H1 (cell line): ENCODE data around the gene HLA-A.

ENCODE experiments used
- CEBPB ChIP-seq: IDR thresholded peaks from 2 replicates; pipeline ENCODE4 v1.6.1; 2012; ENCODE audit warnings: low read depth, low read length
- CHD2 ChIP-seq: IDR thresholded peaks from 2 replicates; pipeline ENCODE4 v1.6.1; 2012; ENCODE audit warnings: low read length, improper control_type of control experiment
- CREB1 ChIP-seq: IDR thresholded peaks from 2 replicates; pipeline ENCODE4 v1.6.1; 2012; ENCODE audit warnings: inconsistent platforms
- CTBP2 ChIP-seq: IDR thresholded peaks from 2 replicates; pipeline ENCODE4 v1.7.0; 2011; ENCODE audit warnings: borderline replicate concordance, mild to moderate bottlenecking, moderate library complexity, mixed read lengths, low read length; ENCODE audit not compliant: insufficient read depth, insufficient read length
- CTCF ChIP-seq, 3 experiments: IDR thresholded peaks; 1 replicate in 2 of 3; 2 replicates in 1 of 3; pipeline versions ENCODE4 v1.5.1 to v1.6.1; 2011; ENCODE audit warnings: low read length in 3 of 3, mild to moderate bottlenecking in 3 of 3, inconsistent platforms in 2 of 3, low read depth in 1 of 3, moderate library complexity in 1 of 3; ENCODE audit not compliant: insufficient read depth in 1 of 3; ENCODE audit errors: control extremely low read depth in 1 of 3
- EP300 ChIP-seq, 2 experiments: IDR thresholded peaks; 1 replicate in 1 of 2; 2 replicates in 1 of 2; pipeline ENCODE4 v1.6.1; 2011 to 2012; ENCODE audit warnings: low read depth in 2 of 2, low read length in 2 of 2, mild to moderate bottlenecking in 2 of 2, borderline replicate concordance in 1 of 2, inconsistent platforms in 1 of 2, moderate library complexity in 1 of 2
- GTF2F1 ChIP-seq: IDR thresholded peaks from 2 replicates; pipeline ENCODE4 v1.6.1; 2012; ENCODE audit warnings: low read depth, low read length, improper control_type of control experiment, borderline replicate concordance
- NRF1 ChIP-seq: IDR thresholded peaks from 2 replicates; pipeline ENCODE4 v1.6.1; 2011; ENCODE audit warnings: mild to moderate bottlenecking, low read depth, low read length, improper control_type of control experiment
- POLR2A ChIP-seq, 2 experiments: IDR thresholded peaks; 1 replicate in 1 of 2; 2 replicates in 1 of 2; pipeline ENCODE4 v1.6.1; 2011; ENCODE audit warnings: low read depth in 2 of 2, low read length in 2 of 2, mild to moderate bottlenecking in 2 of 2; ENCODE audit errors: control extremely low read depth in 1 of 2
- POLR2AphosphoS5 ChIP-seq: IDR thresholded peaks from 2 replicates; pipeline ENCODE4 v1.6.1; 2011; ENCODE audit warnings: low read depth, low read length
- SP1 ChIP-seq: IDR thresholded peaks from 2 replicates; pipeline ENCODE4 v1.6.1; 2011; ENCODE audit warnings: low read depth, low read length
- TAF1 ChIP-seq: IDR thresholded peaks from 2 replicates; pipeline ENCODE4 v1.6.1; 2011; ENCODE audit warnings: mild to moderate bottlenecking, low read depth, low read length
- TAF7 ChIP-seq: optimal IDR thresholded peaks from 2 replicates; pipeline ENCODE3; 2011; ENCODE audit warnings: low read depth, mild to moderate bottlenecking, inconsistent platforms, low read length, moderate library complexity, borderline replicate concordance
- YY1 ChIP-seq: IDR thresholded peaks from 2 replicates; pipeline ENCODE4 v1.6.1; 2011; ENCODE audit warnings: low read depth, mild to moderate bottlenecking, low read length

GRCh38 chr6:29990931-29991330 lies 48.6 kb downstream of the HLA-A start:
- TF ChIP-seq CTCF (IDR thresholded peaks at IDR 0.05; ENCODE audit: control extremely low read depth in 1 of 3, insufficient read depth in 1 of 3, low read depth in 1 of 3, low read length in 3 of 3), result no peak
- no peak for TF ChIP-seq NRF1
- TF ChIP-seq POLR2AphosphoS5, result no peak
- no peak for TF ChIP-seq CREB1
- TF ChIP-seq TAF1, result no peak
- no peak for TF ChIP-seq YY1
- no peak for TF ChIP-seq POLR2A (IDR thresholded peaks at IDR 0.05; ENCODE audit: control extremely low read depth in 1 of 2, low read depth in 2 of 2, low read length in 2 of 2)
- no peak for TF ChIP-seq EP300 (IDR thresholded peaks at IDR 0.05; ENCODE audit: borderline replicate concordance in 1 of 2, low read depth in 2 of 2, low read length in 2 of 2)
- no peak for TF ChIP-seq GTF2F1
- no peak for TF ChIP-seq CHD2
- TF ChIP-seq SP1, result no peak
- no peak for TF ChIP-seq CTBP2
- TF ChIP-seq CEBPB, result no peak
- TF ChIP-seq TAF7, result no peak
